SH-SY5Y (cell line): ENCODE results near the gene ADARB2.

ENCODE experiments used
- GATA2 ChIP-seq: IDR thresholded peaks from 2 replicates; pipeline ENCODE4 v1.6.1; 2011; ENCODE audit warnings: mild to moderate bottlenecking, low read depth, low read length
- GATA3 ChIP-seq: IDR thresholded peaks from 2 replicates; pipeline ENCODE4 v1.6.1; 2011; ENCODE audit warnings: low read depth, mild to moderate bottlenecking, low read length, moderate library complexity

DNA sequence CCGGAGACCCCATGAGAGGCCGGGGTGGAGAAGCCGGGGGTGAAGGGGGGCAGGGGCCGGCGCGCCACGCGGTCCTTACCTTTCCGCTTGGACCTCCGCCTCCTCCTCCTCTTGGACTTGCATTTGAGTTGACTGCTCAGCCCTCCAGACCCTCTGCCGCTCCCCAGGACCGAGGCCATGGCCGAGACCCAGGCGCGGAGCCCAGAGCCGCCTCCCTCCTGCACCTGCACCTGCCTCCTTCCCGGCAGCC lies 428 bp downstream of the ADARB2 start:
- no peak for TF ChIP-seq GATA2
- no peak for TF ChIP-seq GATA3
